DND-41 (cell line): Measurements from ENCODE around the gene TEX2.

ENCODE experiments used
- ATAC-seq: fragments of 200-7000 bp; cut with Tn5 transposase; 3 replicates; pipeline ENCODE4 v1.9.1; 2021; ENCODE audit warnings: low read depth; ENCODE audit not compliant: insufficient read depth
- DNase-seq: peaks from one replicate; pipeline ENCODE4 v3.0.0-alpha.2; 2020
- H2AFZ ChIP-seq: 2 replicates; pipeline ENCODE4 v1.6.0; 2012; ENCODE audit warnings: low read depth, low read length
- H3K27ac ChIP-seq: 2 replicates; pipeline ENCODE4 v1.5.1; 2012; ENCODE audit warnings: low read length, inconsistent platforms
- H3K27me3 ChIP-seq: fragments of 200-600 bp; sonication (generic); 2 replicates; pipeline ENCODE4 v1.6.0; 2012; ENCODE audit warnings: low read length, mild to moderate bottlenecking, inconsistent platforms; ENCODE audit not compliant: insufficient read depth, poor library complexity
- H3K36me3 ChIP-seq: 2 replicates; pipeline ENCODE4 v1.5.1; 2012; ENCODE audit warnings: low read length, inconsistent platforms; ENCODE audit not compliant: insufficient read depth
- H3K4me1 ChIP-seq: 2 replicates; pipeline ENCODE4 v1.5.1; 2012; ENCODE audit warnings: mild to moderate bottlenecking, low read length; ENCODE audit not compliant: insufficient read depth
- H3K4me2 ChIP-seq: 2 replicates; pipeline ENCODE4 v1.6.0; 2012; ENCODE audit warnings: mild to moderate bottlenecking, moderate library complexity, low read length, inconsistent platforms; ENCODE audit not compliant: insufficient read depth
- H3K4me3 ChIP-seq, 2 experiments: fragments of 200-600 bp in 1 of 2; shearing (Covaris generic) in 1 of 2; 2 replicates each; pipeline ENCODE4 v1.5.1; 2012 to 2016; ENCODE audit warnings: inconsistent platforms in 2 of 2, low read length in 2 of 2, mild to moderate bottlenecking in 2 of 2, low read depth in 1 of 2, moderate library complexity in 1 of 2
- H3K79me2 ChIP-seq: 2 replicates; pipeline ENCODE4 v1.6.0; 2012; ENCODE audit warnings: low read length, inconsistent platforms; ENCODE audit not compliant: insufficient read depth
- H3K9ac ChIP-seq: 2 replicates; pipeline ENCODE4 v1.6.0; 2012; ENCODE audit warnings: low read depth, mild to moderate bottlenecking, inconsistent platforms, low read length, moderate library complexity
- H3K9me3 ChIP-seq: 2 replicates; pipeline ENCODE4 v1.5.1; 2012; ENCODE audit warnings: low read length, moderate library complexity, mild to moderate bottlenecking, inconsistent platforms; ENCODE audit not compliant: insufficient read depth, severe bottlenecking
- H4K20me1 ChIP-seq: 2 replicates; pipeline ENCODE4 v1.6.0; 2012; ENCODE audit warnings: low read length; ENCODE audit not compliant: insufficient read depth
- CTCF ChIP-seq: IDR thresholded peaks from 2 replicates; pipeline ENCODE4 v1.5.1; 2012; ENCODE audit warnings: borderline replicate concordance, low read length, moderate library complexity, mild to moderate bottlenecking; ENCODE audit not compliant: poor library complexity, severe bottlenecking; ENCODE audit errors: extremely low read depth
- EZH2 ChIP-seq: IDR thresholded peaks from 3 replicates; pipeline ENCODE4 v1.6.1; 2012; ENCODE audit warnings: borderline replicate concordance, low read depth, mild to moderate bottlenecking, moderate library complexity, low read length, inconsistent platforms; ENCODE audit not compliant: severe bottlenecking

The TEX2 gene

GRCh38 chr17:64102627-64103390, 160.3 kb downstream of the TEX2 start:
- peak overlapping the region; percentile 42; the same call in 1 of the 2 replicates for H3K27ac ChIP-seq
- no peak for DNase-seq
- H3K4me3 ChIP-seq, result no peak overlapping the region
- no peaks in the 10 kb centered on the region for H3K27me3 ChIP-seq
- H3K9me3 ChIP-seq, result no peaks in the 10 kb centered on the region
- no peak overlapping the region for H2AFZ ChIP-seq
- peaks cover 29% of the 10 kb centered on the region for H3K4me1 ChIP-seq
- H3K36me3 ChIP-seq, result no peaks in the 10 kb centered on the region
- H4K20me1 ChIP-seq, result no peaks in the 10 kb centered on the region
- ATAC-seq, result no peak
- no peak overlapping the region for H3K4me2 ChIP-seq
- no peak for TF ChIP-seq EZH2
- no peak for TF ChIP-seq CTCF
- H3K9ac ChIP-seq, result no peak overlapping the region
- H3K79me2 ChIP-seq, result no peaks in the 10 kb centered on the region

- Histone ChIP-seq H3K4me1 (peaks cover 19% of the 10 kb centered on the region), H3K9me3 (no peaks in the 10 kb centered on the region), H3K4me3 (no peak overlapping the region), H3K27ac (no peak overlapping the region), H3K27me3 (no peaks in the 10 kb centered on the region), H3K9ac (no peak overlapping the region), H4K20me1 (no peaks in the 10 kb centered on the region), H3K79me2 (no peaks in the 10 kb centered on the region), H3K4me2 (no peak overlapping the region), H2AFZ (no peak overlapping the region), H3K36me3 (no peaks in the 10 kb centered on the region)
- no peak for ATAC-seq
- no peak for TF ChIP-seq EZH2
- TF ChIP-seq CTCF, result no peak
- no peak for DNase-seq
Observed at GRCh38 chr17:64099543-64099942, 163.5 kb downstream of the TEX2 start.
